GM21576 (cell line): ENCODE measurements around the gene GALNT1.
A peak's percentile ranks its signal among the peaks of the same experiment; 100 is the strongest.

Experiments
- ATAC-seq: cut with Tn5 transposase; IDR thresholded peaks from one replicate; pipeline ENCODE4 v1.9.1; 2021; ENCODE audit warnings: mild to moderate bottlenecking, moderate library complexity; ENCODE audit not compliant: unreplicated experiment

GALNT1 gene

GRCh38 chr18:35662293-35663062 is 80.9 kb downstream of the GALNT1 start:
- ATAC-seq, result peak; percentile 91

- ATAC-seq, result no peak
Observed at GRCh38 chr18:35671966-35672603, 90.5 kb downstream of the GALNT1 start.

GRCh38 chr18:35672897-35673296 is 91.4 kb downstream of the GALNT1 start:
- ATAC-seq, result no peak

GRCh38 chr18:35673682-35674081 is 92.1 kb downstream of the GALNT1 start:
- ATAC-seq, result no peak

DNA sequence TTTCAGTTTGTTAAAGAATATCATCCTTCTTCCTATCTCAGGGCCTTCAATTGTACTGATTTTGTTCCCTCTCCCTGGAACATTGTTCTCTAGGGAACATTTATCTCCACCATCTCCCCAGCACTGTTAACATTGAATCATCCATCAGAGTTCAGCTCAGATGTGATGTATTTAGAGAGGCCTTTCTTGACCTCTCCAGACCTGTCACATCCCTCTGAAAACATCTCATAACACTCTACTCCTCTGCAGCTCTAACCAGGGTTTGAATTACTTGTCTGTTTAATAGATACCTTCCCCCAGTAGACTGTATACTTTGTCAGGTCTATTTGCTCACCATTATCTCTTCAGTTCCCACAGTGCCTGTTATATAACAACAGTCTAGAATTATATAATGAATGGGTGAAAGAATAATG is 98.6 kb downstream of the GALNT1 start:
- ATAC-seq, result no peak

- ATAC-seq, result no peak
Observed at GRCh38 chr18:35682281-35682867, 100.8 kb downstream of the GALNT1 start.

DNA sequence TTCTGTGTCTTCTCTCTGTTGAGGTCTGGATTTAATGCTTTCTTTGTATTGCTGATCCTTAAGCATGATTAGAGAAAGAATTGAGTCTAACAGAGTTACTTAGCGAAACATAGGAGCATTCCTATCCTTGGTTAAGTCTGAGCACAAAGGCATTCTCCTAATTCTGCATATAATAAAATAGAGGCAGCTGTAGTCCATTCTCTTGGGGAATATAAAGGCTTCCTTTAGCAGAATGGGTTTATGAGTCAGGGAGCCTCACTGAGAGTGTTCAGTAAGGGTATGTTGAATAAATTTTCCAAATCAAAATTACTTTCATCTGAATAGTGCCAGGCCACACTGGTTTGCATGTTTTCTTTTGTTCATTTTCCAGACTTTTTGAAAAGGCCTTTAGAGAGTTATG is 101.5 kb downstream of the GALNT1 start:
- ATAC-seq, result no peak

DNA sequence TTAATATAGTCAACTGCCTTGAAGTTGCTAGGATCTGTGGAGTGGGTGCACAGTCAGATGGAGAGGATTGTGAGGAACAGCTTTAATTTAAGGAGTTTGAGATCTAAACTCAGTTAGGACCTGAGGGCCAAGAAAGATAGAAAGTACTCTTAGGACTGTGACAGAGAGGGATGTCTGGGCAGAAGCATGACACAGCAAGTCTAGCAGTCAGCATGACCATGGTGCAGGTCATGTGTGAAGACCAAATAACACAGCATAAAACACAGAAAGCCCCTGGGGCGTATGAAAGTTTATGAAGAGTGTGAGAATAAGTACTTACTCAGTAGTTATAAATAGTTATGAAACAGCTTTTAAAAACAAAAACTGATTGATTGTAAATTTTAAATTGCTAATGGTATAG is 107.2 kb downstream of the GALNT1 start:
- ATAC-seq, result peak; percentile 78

DNA sequence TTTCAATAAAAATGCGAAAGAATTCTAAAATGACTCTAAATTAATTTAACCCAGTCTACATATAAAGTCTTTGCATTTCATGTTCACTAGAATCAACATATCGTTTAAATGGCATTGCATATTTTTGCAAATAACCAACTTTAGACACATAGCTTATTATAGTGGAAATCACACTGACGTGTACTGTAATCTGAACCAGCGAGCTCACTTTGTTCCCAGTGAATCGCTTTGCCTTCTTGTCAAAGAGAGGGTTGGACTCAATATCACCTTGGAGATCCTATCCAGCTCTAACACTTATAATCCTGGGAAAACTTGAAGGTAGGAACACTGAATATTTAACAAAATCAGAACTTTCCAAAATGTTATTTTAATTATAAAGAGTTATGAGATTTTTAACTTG is 108.2 kb downstream of the GALNT1 start:
- no peak for ATAC-seq

- no peak for ATAC-seq
Observed at GRCh38 chr18:35691625-35692024, 110.1 kb downstream of the GALNT1 start.

DNA sequence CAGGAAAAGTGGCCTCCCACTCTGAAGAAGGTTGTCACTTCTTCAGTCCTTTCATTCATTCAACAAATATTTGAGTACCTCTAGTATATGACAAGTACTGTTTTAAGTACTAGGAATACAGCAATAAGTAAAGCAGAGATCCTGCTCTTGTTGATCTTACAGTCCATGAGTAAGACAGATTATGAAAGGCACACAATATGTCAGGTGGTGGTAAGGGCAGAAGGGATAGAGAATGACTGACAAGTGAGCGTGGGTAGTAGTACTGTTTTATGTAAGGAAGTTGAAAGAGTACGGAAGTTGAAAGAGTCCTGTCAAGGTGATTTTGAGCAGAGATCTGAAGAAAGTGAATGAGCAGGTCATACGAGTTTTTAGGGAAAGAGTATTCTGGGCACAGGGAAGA is 111.3 kb downstream of the GALNT1 start:
- no peak for ATAC-seq

DNA sequence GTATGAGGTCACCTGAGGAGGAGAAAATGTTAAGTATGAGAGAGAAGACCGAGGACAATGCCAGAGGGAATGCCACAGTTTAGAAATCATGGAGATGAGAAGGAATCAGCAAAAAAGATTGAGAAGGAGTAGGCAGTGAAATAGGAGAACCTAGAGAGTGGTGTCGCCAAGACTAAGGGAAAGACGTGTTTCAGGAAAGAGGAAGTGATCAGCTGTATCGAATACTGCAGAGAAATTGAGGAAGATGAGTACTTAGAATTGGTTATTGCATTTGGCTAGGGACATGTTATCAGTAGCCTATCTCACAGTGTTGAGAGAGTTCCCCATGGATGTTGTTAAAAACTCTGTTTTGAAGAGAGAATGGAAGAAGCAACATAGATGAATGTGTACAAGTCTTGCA is 112.3 kb downstream of the GALNT1 start:
- ATAC-seq, result no peak

DNA sequence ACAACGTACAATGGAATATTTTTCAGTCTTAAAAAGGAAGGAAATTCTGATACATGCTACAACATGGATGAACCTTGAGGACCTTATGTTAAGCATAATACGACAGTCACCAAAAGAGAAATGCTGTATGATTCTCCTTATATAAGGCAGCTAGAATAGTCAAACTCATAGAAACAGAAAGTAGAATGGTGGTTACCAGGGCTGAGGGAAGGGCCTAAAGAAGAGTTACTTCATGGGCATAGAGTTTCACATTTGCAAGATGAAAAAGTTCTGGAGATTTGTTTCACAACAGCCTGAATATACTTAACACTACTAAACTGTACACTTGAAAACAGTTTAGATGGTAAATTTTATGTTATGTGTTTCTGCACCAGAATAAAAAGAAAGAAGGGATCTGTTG is 113.3 kb downstream of the GALNT1 start:
- ATAC-seq, result no peak

GRCh38 chr18:35695384-35695783 is 113.8 kb downstream of the GALNT1 start:
- ATAC-seq, result no peak

DNA sequence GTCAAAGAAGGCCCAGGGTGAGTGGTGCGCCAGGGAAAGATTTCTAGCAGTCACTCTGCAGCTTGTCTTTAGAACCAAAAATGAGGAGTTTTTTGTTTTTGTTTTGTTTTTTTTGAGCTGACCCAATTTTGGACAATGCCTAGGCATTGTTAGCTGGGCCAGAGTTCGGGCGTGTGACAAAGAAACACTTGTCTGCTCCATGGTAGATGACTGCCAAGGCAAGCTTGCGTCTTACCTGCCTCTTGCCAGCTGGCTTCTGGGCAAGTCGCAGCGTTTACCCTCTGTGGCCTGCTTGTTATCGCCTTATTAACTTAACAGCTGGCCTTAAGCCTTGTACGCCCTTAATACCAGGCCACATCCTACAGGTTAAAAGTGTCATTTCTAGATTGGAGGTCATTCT is 114.3 kb downstream of the GALNT1 start:
- no peak for ATAC-seq

- ATAC-seq, result no peak
Observed at GRCh38 chr18:35696307-35696706, 114.8 kb downstream of the GALNT1 start.

DNA sequence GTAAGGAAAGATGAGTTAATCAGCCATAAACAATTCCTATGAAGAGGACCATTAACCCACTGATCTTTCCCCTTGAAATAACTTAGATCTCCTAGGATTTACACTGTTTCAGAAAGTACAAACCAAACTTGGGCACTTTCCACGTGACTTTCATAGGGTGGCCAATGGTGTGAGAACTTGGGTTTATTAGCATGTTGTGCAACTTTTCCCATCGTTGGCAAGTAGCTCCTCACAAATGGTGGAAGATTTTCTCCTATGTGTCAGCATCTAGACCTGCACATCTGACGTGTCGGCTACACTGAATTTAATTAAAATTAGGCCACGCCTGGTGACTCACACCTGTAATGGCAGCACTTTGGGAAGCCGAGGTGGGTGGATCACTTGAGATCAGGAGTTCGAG is 116.3 kb downstream of the GALNT1 start:
- no peak for ATAC-seq

DNA sequence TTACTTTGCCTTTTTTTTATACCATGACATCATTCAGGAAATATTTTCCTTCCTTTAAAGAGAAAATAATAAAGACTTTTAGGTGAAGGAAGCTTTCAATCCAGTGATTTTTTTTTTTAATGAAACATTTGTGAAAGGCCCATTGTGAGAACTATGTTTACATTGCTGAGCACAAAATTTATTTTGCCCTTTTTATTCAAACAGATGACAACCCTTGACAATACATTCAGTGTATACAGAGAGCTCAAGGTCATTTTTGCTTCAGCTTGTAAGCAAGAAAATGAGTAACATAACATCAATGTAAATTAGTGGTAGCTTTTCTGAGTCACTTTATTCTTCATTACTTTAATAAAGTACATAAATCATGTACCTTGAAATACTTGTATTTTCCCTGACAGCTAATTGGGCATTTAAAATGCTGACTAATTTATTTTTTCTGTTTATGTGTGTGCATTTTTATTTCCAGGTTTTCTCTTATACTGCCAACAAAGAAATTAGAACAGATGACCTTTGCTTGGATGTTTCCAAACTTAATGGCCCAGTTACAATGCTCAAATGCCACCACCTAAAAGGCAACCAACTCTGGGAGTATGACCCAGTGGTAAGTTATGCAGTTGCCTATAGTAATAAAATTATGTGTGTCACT is 121.6 kb downstream of the GALNT1 start:
- no peak for ATAC-seq

DNA sequence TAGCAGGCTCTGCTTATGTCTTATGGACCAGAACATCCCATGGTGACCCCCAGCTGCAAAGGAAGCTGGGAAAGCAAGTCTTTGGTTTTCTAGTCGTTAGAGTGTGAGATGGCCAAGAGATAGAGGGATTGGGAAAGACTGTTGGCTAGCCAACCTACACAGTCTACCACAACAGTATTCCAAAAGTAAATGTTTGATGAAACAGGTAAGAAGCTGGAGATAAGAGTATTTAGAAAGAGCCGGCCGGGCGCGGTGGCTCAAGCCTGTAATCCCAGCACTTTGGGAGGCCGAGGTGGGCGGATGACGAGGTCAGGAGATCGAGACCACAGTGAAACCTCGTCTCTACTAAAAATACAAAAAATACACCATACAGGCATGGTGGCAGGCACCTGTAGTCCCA is 124.4 kb downstream of the GALNT1 start:
- ATAC-seq, result no peak

- ATAC-seq, result no peak
Observed at GRCh38 chr18:35707247-35707646, 125.7 kb downstream of the GALNT1 start.

DNA sequence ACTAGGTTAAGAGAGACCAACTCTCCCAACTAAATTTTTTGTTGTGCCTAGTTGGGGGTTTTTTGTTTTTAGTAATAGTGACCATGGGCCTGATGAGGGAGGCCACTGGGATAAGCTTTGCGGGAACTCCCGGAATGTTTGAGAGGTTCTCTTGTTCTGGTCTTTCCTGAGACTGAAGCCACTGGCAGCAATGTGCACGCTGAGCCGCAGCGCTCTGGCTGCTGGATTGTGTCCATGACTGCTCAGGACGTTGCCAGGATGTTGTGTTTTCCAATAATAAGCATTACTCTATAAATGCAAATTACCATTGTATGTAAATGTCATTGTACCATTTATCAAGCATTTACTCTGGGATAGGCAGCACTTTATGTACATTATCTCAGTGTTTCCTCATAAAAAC is 126.1 kb downstream of the GALNT1 start:
- ATAC-seq, result no peak

DNA sequence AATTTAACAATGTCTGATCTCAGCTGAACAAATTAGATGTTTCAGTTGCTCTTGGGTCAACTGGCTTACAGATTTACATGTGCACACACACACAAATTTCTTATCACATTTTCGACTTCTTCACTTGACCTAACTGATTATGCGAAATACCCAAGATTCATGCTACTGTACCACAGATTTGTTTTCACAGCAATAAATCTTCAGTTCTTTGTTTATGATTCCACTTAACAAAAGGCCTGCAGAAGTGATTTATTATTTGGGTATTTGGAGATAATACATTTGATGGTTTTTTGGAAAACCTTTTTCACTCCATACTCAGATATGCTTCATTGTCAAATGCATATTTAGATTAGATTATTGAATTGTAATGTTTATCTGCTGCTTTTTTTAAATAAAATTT is 129.0 kb downstream of the GALNT1 start:
- ATAC-seq, result no peak
